C1 segment of cervical spinal cord (tissue), 14 donors: Measurements from ENCODE around the gene MAF.

Experiments used
- DNase-seq, 14 donors: peaks; one replicate each; lab custom pipeline; 2025; lab: John Stamatoyannopoulos, UW

MAF gene

GRCh38 chr16:79612207-79612606 is 11.7 kb upstream of the MAF start:
- DNase-seq: no peak

GRCh38 chr16:79610771-79611170 is 10.2 kb upstream of the MAF start:
- DNase-seq: no peak

- no peak for DNase-seq
These were observed 9.3 kb upstream of the MAF start for GRCh38 chr16:79609861-79610260.

GRCh38 chr16:79608976-79609375 is 8.4 kb upstream of the MAF start:
- DNase-seq: no peak

GRCh38 chr16:79607587-79607986 is 7.0 kb upstream of the MAF start:
- DNase-seq: peak in 1 of 14 donors; percentile 9

GRCh38 chr16:79605999-79606398 is 5.5 kb upstream of the MAF start:
- DNase-seq: no peak

- DNase-seq: no peak
These were observed 2.5 kb upstream of the MAF start for GRCh38 chr16:79603055-79603454.

- DNase-seq: no peak
These were observed 2.1 kb upstream of the MAF start for GRCh38 chr16:79602628-79603014.

GRCh38 chr16:79601931-79602627 is 1.5 kb upstream of the MAF start:
- peak in 13 of 14 donors; percentile 28 to 84 (median 71) for DNase-seq

GRCh38 chr16:79601092-79601930 is 774 bp upstream of the MAF start:
- peak in 8 of 14 donors; percentile 42 to 91 (median 66) for DNase-seq

- DNase-seq: peak in 12 of 14 donors; percentile 37 to 87 (median 74)
These were observed 500 bp downstream of the MAF start for GRCh38 chr16:79599837-79600637.

- DNase-seq: peak in 7 of 14 donors; percentile 61 to 83 (median 70)
These were observed 1.2 kb downstream of the MAF start for GRCh38 chr16:79599256-79599836.

GRCh38 chr16:79598348-79599181 is 2.0 kb downstream of the MAF start:
- peak in 12 of 14 donors; percentile 23 to 76 (median 58) for DNase-seq

GRCh38 chr16:79598063-79598347 is 2.5 kb downstream of the MAF start:
- peak in 1 of 14 donors; percentile 31 for DNase-seq

- peak in 1 of 14 donors; percentile 31 for DNase-seq
These were observed 3.1 kb downstream of the MAF start for GRCh38 chr16:79597277-79598062.

- peak in 2 of 14 donors; percentile 18 to 19 for DNase-seq
These were observed 4.5 kb downstream of the MAF start for GRCh38 chr16:79595931-79596450.

- peak in 2 of 14 donors; percentile 14 to 30 for DNase-seq
These were observed 5.3 kb downstream of the MAF start for GRCh38 chr16:79595231-79595641.

- DNase-seq: no peak
These were observed 6.8 kb downstream of the MAF start for GRCh38 chr16:79593754-79594153.

GRCh38 chr16:79593074-79593531 is 7.4 kb downstream of the MAF start:
- peak in 5 of 14 donors; percentile 8 to 55 (median 37) for DNase-seq

- DNase-seq: peak in 4 of 14 donors; percentile 38 to 44 (median 38)
These were observed 8.4 kb downstream of the MAF start for GRCh38 chr16:79592186-79592585.
